Dendritic cell treated with granulocyte-macrophage colony-stimulating factor and Interleukin-4, amounts not matched to agents 40 ng/mL and 50 ng/mL, for 4 days (primary cell): ENCODE data around the gene PPEF2.
A peak's percentile ranks its signal among the peaks of the same experiment; 100 is the strongest.
"Not testable (repeated sequence)": the region's sequence is repeated elsewhere in the genome, so short reads cannot be mapped to it uniquely, and the experiment has no call there.

Source experiments
- H3K27ac Mint-ChIP-seq: one replicate; pipeline ENCODE4 v1.8.0; 2022; ENCODE audit warnings: mild to moderate bottlenecking, mixed read lengths
- H3K27me3 Mint-ChIP-seq: one replicate; pipeline ENCODE4 v1.8.0; 2022; ENCODE audit warnings: mild to moderate bottlenecking, mixed read lengths
- H3K36me3 Mint-ChIP-seq: one replicate; pipeline ENCODE4 v1.8.0; 2022; ENCODE audit warnings: low read depth, mixed read lengths
- H3K4me1 Mint-ChIP-seq: one replicate; pipeline ENCODE4 v1.8.0; 2022; ENCODE audit warnings: low read depth, mixed read lengths
- H3K4me3 Mint-ChIP-seq: one replicate; pipeline ENCODE4 v1.8.0; 2022; ENCODE audit warnings: mild to moderate bottlenecking, moderate library complexity, mixed read lengths
- H3K9me3 Mint-ChIP-seq: one replicate; pipeline ENCODE4 v1.8.0; 2022; ENCODE audit warnings: mixed read lengths
- intact Hi-C: fragments of 100-400 bp; cut with micrococcal nuclease; formaldehyde crosslinking; loops from one replicate; pipeline ENCODE4 v1.15.0; 2022

Gene PPEF2, protein sequence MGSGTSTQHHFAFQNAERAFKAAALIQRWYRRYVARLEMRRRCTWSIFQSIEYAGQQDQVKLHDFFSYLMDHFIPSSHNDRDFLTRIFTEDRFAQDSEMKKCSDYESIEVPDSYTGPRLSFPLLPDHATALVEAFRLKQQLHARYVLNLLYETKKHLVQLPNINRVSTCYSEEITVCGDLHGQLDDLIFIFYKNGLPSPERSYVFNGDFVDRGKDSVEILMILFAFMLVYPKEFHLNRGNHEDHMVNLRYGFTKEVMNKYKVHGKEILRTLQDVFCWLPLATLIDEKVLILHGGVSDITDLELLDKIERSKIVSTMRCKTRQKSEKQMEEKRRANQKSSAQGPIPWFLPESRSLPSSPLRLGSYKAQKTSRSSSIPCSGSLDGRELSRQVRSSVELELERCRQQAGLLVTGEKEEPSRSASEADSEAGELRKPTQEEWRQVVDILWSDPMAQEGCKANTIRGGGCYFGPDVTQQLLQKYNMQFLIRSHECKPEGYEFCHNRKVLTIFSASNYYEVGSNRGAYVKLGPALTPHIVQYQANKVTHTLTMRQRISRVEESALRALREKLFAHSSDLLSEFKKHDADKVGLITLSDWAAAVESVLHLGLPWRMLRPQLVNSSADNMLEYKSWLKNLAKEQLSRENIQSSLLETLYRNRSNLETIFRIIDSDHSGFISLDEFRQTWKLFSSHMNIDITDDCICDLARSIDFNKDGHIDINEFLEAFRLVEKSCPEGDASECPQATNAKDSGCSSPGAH

DNA sequence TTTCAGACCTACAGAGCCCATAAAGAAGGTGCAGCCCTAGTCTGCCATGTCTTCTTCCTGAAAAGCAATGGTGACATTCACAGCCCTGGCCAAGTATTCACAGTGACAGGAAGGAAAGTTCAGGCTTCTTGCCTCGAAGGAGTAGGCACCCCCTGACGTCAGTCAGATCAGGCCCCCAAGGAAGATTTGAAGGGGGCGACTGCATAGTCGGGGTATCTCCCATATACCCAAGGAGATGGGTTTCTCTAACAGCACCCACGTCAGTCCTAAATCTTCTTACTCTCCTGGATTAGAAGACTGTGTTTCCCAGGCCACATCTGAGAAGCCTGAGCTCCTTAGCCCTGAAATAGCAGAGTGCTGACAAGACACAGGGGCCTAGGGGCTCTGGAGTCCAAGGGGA is at the start of gene PPEF2:
TSS of gene PPEF2 (minus strand) at position 101 of the 400 bp plus-strand sequence. CDS start 6,127 bp downstream, outside the sequence.
- Mint-ChIP-seq H3K27ac (peak within 1 kb of the TSS; percentile 30), H3K27me3 (no peaks in the 10 kb centered on the region), H3K4me1 (peaks cover 15% of the 10 kb centered on the region), H3K4me3 (no peak within 1 kb of the TSS), H3K9me3 (no peaks in the 10 kb centered on the region), H3K36me3 (no peaks in the 10 kb centered on the region)
- intact Hi-C loops: loop anchor here (5.0 kb wide), 1 partner anchor 45 kb away; no protein-coding TSS in a partner anchor

DNA sequence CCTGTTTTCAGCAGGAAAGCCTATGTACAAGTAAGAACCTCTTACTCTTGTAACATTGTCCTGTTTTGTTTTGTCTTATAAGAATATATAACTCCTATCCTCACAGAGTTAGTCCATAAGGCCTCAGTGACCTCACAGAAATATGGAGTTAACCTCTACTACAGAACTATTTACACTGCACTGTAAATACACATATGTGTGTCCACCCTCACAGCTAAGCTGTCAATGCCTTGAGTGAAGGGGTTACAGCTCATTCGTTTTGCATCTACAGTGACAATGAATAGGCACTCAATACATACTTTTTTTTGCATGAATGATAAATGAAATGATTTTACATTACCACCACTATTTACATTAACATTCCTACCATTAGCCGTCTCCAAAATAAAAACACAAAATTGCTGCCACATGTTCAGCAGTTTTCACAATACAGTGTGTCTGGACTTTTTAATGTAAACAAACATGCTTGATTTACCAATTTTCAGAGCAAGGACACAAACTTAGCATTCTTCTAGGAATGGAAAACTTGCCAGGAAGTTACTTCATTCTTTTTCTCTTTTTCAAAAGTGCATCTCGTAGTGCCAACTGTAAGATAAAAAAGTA is 48.1 kb upstream of the PPEF2 start:
- intact Hi-C loops: loop anchor here (5.0 kb wide), 1 partner anchor 37 kb away; no protein-coding TSS in a partner anchor
- Mint-ChIP-seq H3K27ac (no peak overlapping the region), H3K9me3 (no peaks in the 10 kb centered on the region), H3K4me1 (peaks cover 18% of the 10 kb centered on the region), H3K36me3 (peaks cover 69% of the 10 kb centered on the region), H3K27me3 (no peaks in the 10 kb centered on the region), H3K4me3 (no peak overlapping the region)

DNA sequence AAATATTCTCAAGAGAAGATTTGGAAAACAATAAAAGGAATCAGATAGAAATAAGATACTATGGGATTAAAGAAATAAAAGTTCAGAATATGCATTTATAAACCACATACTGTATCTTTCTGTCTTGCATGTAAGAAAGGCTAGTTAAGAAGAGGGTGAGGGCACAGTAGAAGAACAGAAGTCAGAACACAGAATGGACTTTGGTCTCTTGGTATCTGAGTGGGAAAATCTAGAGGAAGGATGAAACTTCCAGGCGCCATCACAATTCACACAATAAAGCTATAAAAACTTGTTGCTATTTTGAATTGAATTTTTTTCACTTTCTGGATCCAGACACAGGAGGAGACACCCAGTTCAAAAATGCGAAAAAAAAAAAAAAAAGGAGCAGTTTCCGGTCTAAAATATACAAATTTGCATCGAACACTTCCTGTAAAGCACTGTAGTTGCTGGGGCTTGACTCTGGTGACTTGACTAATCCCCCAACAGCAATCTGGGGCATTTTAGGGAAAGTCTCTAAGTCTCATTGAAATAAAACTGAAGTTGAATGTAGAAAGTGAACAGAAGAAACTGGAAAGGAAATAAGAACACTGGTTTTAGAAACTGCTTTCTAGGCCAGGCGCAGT is 46.7 kb upstream of the PPEF2 start:
- H3K36me3 Mint-ChIP-seq: peaks cover 55% of the 10 kb centered on the region
- no peak overlapping the region for H3K4me3 Mint-ChIP-seq
- intact Hi-C loops: loop anchor here (5.0 kb wide), 1 partner anchor 47 kb away; the partner anchor contains the start of gene PPEF2
- peaks cover 18% of the 10 kb centered on the region for H3K4me1 Mint-ChIP-seq
- no peak overlapping the region for H3K27ac Mint-ChIP-seq
- no peaks in the 10 kb centered on the region for H3K27me3 Mint-ChIP-seq
- H3K9me3 Mint-ChIP-seq: no peaks in the 10 kb centered on the region

DNA sequence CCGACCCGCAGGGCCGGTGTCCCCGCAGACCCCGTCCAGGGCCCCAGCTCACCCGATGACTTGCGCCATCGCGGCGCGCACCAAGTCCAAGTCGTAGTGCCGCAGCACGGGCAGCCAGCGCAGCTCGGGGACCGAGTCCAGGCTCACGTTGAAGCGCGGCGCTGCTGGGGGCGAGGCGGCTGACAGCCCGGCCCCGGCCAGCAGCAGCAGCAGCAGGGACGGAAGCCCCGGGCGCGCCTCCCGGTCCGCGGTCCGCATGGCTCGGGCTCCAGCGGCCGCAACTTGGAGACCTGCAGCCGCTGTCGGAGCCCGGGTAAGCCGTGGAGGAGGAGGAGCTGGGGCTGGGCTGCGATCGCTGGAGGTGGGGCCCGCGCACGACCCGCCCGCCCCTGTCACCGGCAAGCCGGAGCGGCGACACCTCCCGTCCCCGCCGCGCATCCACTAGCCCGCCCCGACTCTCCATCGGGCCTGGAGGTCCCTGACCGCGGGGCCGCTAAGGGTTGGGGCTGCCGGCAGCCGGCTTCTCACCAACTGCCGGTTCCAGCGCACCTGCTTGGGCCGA is 38.5 kb upstream of the PPEF2 start, which contains the start of gene NAAA:
TSS of gene NAAA (minus strand) at position 322 of the 562 bp plus-strand sequence. CDS start at position 258, 64 bp downstream.
- no peaks in the 10 kb centered on the region for H3K27me3 Mint-ChIP-seq
- no peaks in the 10 kb centered on the region for H3K9me3 Mint-ChIP-seq
- H3K36me3 Mint-ChIP-seq: peaks cover 50% of the 10 kb centered on the region
- intact Hi-C loops: no loop called here
- peak within 1 kb of the TSS; percentile 97 for H3K4me3 Mint-ChIP-seq
- H3K4me1 Mint-ChIP-seq: peaks cover 40% of the 10 kb centered on the region
- H3K27ac Mint-ChIP-seq: peak within 1 kb of the TSS; percentile 99

DNA sequence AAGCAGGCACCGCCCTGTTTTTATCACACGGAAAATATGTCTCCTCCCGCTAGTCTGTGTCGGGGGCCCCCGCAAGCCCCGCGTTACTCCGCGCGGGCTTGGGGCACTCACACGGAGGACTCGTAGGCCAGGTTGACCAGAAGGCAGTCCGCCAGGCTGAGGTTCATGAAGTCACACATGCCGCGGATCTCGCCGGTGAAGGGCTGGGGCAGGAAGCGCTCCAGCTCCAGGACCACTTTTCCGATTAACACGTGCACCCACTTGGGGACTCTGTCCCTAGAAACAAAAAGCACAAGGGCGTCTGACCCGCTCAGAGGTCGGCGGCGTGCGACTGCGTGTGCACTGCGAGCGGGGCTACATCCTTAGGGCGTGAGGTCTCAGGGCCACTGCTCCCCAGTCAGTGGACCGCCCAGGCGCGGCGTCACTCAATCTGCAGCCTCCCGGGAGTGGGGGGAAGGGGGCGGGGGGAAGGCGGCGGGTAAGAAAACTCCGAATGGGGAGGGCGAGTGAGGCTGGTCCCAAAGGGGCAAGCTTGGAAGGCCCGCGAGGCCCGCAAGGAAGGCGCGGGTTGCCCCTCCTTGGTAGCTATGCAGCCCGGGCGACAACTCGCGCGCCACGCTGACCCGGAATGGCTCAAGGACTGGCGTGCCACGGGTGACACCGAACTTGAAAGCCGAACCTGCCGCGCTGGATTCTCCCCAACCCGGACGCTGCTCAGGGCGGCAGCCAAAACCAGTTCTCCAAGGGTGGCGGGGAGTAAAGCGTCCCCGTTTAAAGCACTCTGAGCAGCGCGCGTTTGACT is 37.8 kb upstream of the PPEF2 start:
- intact Hi-C loops: loop anchor here (1.0 to 10.0 kb wide), 3 partner anchors 32 to 285 kb away; no protein-coding TSS in a partner anchor

DNA sequence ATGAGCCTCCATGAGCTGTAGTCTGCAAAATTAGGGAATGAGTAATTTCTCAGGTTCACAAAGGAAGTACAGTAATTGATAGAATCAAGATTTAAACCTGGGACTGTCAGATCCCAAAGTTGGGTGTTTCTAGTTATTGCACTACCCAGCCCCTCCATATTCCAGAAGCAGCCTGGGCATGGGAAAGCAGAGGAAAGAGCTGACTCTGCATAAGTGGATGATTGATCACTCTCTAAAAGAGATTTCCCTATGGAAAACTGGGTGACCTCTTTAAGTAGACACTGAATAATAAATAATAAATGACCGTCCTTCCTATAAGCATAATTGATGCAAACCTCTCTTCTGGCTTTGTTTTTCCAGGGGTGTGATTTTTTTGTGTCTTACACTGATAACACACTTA is 33.4 kb upstream of the PPEF2 start:
- Mint-ChIP-seq H3K4me1 (peaks cover 29% of the 10 kb centered on the region), H3K27ac (no peak overlapping the region), H3K27me3 (no peaks in the 10 kb centered on the region), H3K36me3 (peaks cover 93% of the 10 kb centered on the region), H3K4me3 (no peak overlapping the region), H3K9me3 (no peaks in the 10 kb centered on the region)
- intact Hi-C loops: loop anchor here (5.0 to 10.0 kb wide), 2 partner anchors 37 to 281 kb away; no protein-coding TSS in a partner anchor

More for the DNA sequence above, 37.8 kb upstream of the PPEF2 start:
- Mint-ChIP-seq H3K27ac (peak overlapping the region; percentile 99), H3K27me3 (no peaks in the 10 kb centered on the region), H3K4me1 (peaks cover 40% of the 10 kb centered on the region), H3K4me3 (peak overlapping the region; percentile 97), H3K9me3 (no peaks in the 10 kb centered on the region), H3K36me3 (peaks cover 57% of the 10 kb centered on the region)

DNA sequence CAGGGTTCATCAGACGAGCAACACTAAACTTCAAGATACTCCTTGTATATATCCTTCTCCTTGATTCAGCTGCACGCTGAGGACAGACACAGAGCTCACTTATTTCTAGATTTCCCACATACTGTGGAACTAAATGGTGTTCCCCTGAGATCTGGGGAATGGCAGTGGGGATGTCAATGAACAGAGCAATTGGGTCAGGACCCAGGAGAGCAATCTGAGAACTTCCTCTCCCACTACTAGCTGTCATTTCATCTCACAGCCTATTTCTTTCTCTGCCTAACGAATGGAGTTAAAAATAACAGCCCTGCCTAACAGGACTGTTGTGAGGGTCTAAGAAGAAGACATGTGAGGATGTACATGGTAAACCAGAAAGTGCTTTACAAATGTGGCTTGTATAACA is 27.9 kb upstream of the PPEF2 start:
- H3K27me3 Mint-ChIP-seq: no peaks in the 10 kb centered on the region
- peaks cover 91% of the 10 kb centered on the region for H3K36me3 Mint-ChIP-seq
- H3K4me1 Mint-ChIP-seq: peaks cover 6% of the 10 kb centered on the region
- no peaks in the 10 kb centered on the region for H3K9me3 Mint-ChIP-seq
- H3K27ac Mint-ChIP-seq: no peak overlapping the region
- no peak overlapping the region for H3K4me3 Mint-ChIP-seq
- intact Hi-C loops: loop anchor here (10.0 kb wide), 1 partner anchor 275 kb away; no protein-coding TSS in a partner anchor

DNA sequence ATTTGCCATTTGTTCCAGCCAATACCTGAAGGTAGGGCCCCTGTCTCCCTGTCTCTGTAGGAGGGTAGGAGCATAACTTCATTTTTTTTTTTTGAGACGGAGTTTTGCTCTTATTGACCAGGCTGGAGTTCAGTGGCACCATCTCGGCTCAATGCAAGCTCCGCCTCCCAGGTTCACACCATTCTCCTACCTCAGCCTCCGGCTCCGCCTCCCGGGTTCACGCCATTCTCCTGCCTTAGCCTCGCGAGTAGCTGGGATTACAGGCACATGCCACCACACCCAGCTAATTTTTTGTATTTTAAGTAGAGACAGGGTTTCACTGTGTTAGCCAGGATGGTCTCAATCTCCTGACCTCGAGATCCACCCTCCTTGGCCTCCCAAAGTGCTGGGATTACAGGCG is 22.7 kb upstream of the PPEF2 start:
- not testable (repeated sequence) for H3K27me3 Mint-ChIP-seq, H3K27ac Mint-ChIP-seq, H3K9me3 Mint-ChIP-seq, H3K4me3 Mint-ChIP-seq, H3K4me1 Mint-ChIP-seq
- H3K36me3 Mint-ChIP-seq: peaks cover 98% of the 10 kb centered on the region
- intact Hi-C loops: loop anchor here (5.0 to 10.0 kb wide), 2 partner anchors 42 to 120 kb away; no protein-coding TSS in a partner anchor

DNA sequence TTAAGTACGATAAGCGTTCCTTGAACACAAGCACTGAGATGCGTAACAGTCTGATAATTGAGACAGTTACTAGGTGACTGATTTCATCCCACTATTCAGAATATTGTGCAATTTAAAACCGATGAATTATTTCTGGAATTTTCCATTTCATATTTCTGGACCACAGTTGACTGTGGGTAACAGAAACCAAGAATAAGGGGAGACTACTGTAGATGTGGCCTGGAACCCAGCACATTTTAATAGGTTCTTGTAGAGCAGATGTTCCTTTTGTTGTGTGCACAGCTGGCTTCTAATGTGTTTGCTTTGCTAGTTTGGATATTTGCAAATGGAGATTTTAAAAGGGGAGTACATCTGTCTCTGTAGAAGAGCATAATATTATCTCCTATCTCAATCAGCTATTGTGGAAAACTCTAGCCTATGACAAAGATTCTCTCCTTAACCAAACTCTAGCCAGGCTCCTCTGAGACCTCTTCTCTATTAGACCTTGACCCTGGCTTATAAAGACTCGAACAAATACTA is 22.1 kb upstream of the PPEF2 start:
- peaks cover 98% of the 10 kb centered on the region for H3K36me3 Mint-ChIP-seq
- H3K9me3 Mint-ChIP-seq: no peaks in the 10 kb centered on the region
- intact Hi-C loops: loop anchor here (5.0 to 10.0 kb wide), 2 partner anchors 43 to 120 kb away; no protein-coding TSS in a partner anchor
- peaks cover 6% of the 10 kb centered on the region for H3K4me1 Mint-ChIP-seq
- H3K27ac Mint-ChIP-seq: no peak overlapping the region
- no peaks in the 10 kb centered on the region for H3K27me3 Mint-ChIP-seq
- no peak overlapping the region for H3K4me3 Mint-ChIP-seq

DNA sequence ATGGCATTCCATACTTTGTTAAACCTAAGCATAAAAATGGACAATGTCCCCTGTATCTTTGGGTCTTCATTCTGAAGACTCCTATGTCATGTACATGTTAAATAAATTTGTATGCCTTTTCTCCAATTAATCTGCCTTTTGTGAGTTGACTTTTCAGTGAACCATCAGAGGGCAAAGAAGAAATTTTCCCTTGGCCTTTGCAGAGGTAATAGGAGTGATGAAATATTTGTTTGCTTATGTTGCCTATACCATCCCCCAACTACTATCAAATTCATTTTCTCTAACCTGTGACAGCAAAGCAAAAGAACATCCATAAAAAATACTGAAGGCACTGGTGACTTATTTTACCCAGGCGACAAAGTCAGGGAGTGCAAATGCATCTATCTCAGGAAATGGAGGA is 20.3 kb upstream of the PPEF2 start:
- Mint-ChIP-seq H3K9me3 (no peaks in the 10 kb centered on the region), H3K4me1 (no peaks in the 10 kb centered on the region), H3K27me3 (no peaks in the 10 kb centered on the region), H3K4me3 (no peak overlapping the region), H3K27ac (no peak overlapping the region), H3K36me3 (peaks cover 98% of the 10 kb centered on the region)
- intact Hi-C loops: loop anchor here (5.0 to 10.0 kb wide), 2 partner anchors 45 to 118 kb away; no protein-coding TSS in a partner anchor

DNA sequence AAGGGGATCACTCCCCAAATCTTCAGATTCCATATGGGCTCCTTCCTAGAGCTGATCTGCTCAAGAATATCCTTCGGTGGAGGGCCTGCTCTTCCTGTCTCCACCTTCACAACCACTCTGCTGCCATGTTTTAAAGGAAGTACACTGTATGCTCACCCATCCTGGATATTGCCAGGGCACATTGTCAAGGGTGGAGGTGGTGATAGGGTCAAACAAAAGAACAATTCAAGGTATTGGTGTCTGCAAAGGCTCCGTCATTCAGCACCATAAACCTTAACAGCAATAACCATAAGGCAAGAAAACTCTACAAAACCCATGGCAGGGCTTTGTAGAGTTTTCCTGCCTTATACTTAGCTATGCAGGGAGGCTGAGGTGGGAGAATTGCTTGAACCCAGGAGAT is 19.7 kb upstream of the PPEF2 start:
- Mint-ChIP-seq H3K4me1 (no peaks in the 10 kb centered on the region), H3K9me3 (no peaks in the 10 kb centered on the region), H3K27ac (no peak overlapping the region), H3K4me3 (no peak overlapping the region), H3K36me3 (peaks cover 98% of the 10 kb centered on the region), H3K27me3 (no peaks in the 10 kb centered on the region)
- intact Hi-C loops: loop anchor here (5.0 to 10.0 kb wide), 2 partner anchors 45 to 117 kb away; no protein-coding TSS in a partner anchor

DNA sequence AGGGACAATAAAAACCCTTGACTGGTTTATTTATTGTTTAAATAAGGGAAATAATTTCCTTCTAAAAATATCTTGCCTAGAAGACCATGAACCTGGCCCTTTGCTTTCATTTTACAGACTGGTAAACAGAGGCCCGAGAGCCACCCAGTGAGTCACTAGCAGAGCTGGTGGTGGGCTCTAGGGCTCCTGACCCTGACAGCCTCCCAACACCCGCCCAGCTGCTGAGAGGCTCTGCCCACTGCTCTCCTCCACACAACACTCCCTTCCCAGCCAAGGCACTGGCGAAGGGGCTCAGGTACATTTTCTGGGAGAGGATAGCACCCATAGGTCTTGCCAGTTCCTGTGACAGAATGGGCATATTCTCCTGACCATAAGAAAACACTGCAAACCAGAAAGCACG is 18.1 kb upstream of the PPEF2 start:
- Mint-ChIP-seq H3K4me1 (no peaks in the 10 kb centered on the region), H3K36me3 (peaks cover 100% of the 10 kb centered on the region), H3K27me3 (no peaks in the 10 kb centered on the region), H3K27ac (no peak overlapping the region), H3K4me3 (no peak overlapping the region), H3K9me3 (no peaks in the 10 kb centered on the region)
- intact Hi-C loops: loop anchor here (5.0 to 10.0 kb wide), 2 partner anchors 47 to 116 kb away; no protein-coding TSS in a partner anchor
